Mucosa of gallbladder (tissue), 1 donor: ENCODE data around the gene IL1RL1. TPM values are rescaled to one million over a fixed set of nuclear protein-coding genes. Genes with fewer than 3 reads are reported as not detected.

Source experiments
- DNase-seq: peaks from one replicate; pipeline ENCODE4 v3.0.0-alpha.2; 2020; ENCODE audit warnings: low spot score
- total RNA-seq: library from RNA; stranded (reverse); gene quantifications from one replicate; pipeline ENCODE4 v1.2.1, GENCODE V29; 2021
- donor health status: DM: no; HTN: no; CAD: no.

The IL1RL1 gene
- total RNA-seq, 1 donor from 2014 or later: 8.7 TPM

GRCh38 chr2:102335871-102336366 is 24.6 kb downstream of the IL1RL1 start:
- DNase-seq: no peak

DNA sequence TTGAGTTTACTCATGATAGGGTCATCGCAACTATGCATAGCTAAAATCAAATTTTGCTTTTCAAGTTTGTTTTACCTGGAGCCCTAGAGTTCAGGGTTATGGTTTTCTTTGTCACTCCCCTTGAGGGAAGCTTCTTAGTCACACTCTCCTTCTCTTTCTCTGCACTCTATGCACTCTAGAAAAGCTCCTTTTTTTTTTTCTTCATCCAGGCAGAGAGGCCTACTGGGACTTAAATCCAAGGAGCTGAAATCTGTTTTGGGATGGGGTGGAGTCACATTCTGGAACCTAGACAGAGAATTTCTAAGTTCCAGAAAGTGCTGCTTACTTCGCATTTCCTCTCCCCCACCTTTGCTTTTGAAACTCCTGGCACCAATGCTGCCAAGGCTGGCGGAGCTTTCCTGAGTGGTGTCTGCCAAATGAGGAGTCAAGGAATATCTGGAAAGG is 25.2 kb downstream of the IL1RL1 start:
- no peak for DNase-seq

- DNase-seq: no peak
Observed at GRCh38 chr2:102337012-102337411, 25.6 kb downstream of the IL1RL1 start.

- DNase-seq: no peak
Observed at GRCh38 chr2:102337481-102338386, 26.4 kb downstream of the IL1RL1 start.

- no peak for DNase-seq
Observed at GRCh38 chr2:102340778-102341177, 29.4 kb downstream of the IL1RL1 start.

DNA sequence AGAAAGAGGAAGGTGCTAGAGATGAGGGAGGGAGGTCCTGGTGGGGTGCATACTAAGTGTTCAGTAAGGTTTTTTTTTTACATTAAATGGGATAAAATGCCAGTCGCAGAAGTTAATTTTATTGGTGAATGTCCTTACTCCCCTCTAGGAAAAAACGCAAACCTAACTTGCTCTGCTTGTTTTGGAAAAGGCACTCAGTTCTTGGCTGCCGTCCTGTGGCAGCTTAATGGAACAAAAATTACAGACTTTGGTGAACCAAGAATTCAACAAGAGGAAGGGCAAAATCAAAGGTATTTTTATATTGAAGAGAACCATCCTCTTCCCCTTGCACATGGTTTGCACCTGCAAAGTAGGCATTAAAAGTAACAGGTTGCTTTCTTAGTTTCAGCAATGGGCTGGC is 31.5 kb downstream of the IL1RL1 start:
- no peak for DNase-seq

DNA sequence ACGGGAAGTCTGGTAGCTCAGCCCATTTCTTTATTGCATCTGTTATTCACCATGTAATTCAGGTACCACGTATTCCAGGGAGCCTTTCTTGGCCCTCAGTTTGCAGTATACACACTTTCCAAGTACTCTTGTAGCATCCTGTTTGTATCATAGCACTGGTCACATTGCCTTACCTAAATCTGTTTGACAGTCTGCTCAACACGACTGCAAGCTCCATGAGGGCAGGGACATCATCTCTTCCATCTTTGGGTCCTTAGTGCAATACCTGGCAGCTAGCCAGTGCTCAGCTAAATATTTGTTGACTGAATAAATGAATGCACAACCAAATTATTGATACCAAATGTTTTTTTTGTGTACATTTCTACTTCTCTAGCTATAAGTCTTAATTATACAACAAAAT is 33.0 kb downstream of the IL1RL1 start:
- no peak for DNase-seq

GRCh38 chr2:102345329-102345920 is 34.1 kb downstream of the IL1RL1 start:
- DNase-seq: no peak

GRCh38 chr2:102346381-102347130 is 35.2 kb downstream of the IL1RL1 start:
- DNase-seq: no peak

DNA sequence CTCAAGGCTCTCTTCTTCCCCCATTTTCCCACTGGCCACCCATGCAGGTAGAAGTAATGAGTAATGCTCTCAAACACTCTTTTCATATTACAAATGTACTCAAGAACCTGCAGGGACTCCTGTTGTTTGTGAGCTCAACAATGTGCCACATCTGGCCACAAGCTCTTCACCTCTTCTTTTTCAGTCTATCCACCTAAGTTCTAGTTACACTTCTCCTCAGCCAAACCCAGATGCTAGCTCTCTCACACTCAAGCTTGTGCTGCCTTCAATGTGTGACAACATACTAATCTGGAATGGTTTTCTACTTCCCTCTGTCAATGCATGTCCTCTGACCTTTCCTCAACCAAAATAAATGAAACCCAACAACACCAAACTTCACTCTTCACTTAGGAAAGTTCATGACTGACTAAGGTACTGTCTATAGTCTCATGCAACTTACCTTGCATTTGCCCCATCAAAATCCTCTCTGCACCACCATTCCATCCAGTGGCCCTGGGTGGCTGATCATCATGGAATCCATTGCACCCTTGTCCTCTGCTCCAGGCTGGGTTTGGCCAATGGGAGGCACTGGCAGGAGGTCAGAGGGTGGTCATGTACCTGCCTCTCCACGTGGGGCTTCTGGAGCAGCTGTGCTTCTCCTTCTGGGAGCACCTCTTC is 38.9 kb downstream of the IL1RL1 start:
- no peak for DNase-seq

DNA sequence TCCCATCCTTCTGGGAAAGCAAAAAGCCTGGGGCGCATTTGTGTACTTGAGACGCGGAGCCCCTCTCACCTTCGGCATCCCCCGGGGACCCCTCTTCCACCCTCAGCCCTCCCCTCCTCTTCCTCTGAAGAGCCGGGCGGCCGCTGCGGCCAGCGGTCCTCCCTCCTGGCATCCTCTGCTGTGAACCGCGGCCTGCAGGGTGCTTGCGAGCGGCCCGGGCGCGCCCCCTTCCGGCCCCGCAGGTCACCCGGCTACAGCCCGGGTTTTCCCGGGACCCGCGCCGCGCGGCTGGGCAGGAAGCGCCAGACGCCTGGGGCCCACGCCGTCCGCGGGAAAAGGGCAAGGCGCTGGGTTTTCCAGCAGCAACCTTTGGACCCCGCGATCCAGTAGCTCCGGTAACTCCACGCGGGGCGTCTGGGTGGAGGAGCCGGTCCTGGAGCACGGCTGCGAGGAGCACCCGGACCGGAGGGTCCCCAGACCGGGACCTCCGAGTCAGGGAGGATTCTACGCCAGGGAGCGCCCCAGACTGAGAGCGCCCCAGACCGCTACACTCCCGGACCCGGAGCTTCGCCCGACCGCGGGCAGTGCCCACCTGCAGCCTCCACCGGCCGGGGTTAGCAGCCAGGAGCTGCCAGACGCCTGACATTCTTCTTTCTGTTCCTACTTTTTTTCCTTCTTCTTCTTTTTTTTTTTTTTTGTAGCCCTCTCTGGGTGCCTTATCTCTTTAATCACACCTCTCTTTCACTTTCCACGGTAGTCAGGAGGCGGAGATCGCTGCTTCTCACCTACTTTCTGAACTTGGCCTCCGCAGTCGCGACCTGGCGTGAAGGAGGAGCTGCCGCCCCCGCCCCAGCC is 44.4 kb downstream of the IL1RL1 start, which contains the start of gene IL18R1:
Gene IL18R1, plus strand, starts transcription at position 271 of the 855 bp plus-strand sequence. CDS start 6,865 bp downstream, outside the sequence.
- peak; percentile 71 for DNase-seq

- no peak for DNase-seq
Observed at GRCh38 chr2:102356381-102356712, 45.0 kb downstream of the IL1RL1 start.

- DNase-seq: no peak
Observed at GRCh38 chr2:102356741-102357140, 45.4 kb downstream of the IL1RL1 start.

DNA sequence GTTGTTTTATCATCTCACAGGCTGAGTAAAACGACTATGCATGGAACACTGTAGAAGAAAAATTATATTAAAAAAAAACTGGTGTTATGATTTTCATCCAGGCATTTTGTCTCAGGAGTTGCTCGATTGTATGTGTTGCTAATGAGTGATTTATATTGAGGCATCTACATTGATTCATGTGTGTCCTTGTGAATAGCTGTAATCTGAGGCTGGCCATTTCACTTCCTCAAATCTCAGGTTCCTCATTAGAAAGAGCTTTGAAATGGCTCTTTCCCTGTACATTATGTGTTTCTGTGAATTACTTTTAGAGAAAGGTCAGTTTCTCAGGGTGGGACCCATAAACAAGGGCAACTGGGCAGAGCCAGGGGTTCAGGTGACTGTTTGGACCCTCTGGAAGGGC is 46.6 kb downstream of the IL1RL1 start:
- no peak for DNase-seq

DNA sequence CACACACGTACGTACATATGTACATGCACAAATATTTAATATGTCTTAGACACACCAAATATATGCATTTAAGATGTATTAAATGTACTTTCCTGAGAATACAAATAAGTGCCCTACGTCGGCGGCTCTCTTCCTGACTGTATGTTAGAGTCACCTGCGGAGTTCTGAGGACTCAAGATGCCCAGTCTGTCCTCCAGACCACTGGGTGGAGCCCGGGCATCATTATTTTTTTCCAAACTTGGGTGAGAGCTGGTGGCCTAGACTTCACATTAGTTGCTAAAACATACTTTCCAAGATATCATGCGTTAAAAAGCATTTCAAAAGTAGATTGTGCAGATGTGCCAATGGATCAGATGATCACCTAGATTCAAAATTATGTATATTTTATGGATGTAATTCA is 47.1 kb downstream of the IL1RL1 start:
- no peak for DNase-seq

- DNase-seq: no peak
Observed at GRCh38 chr2:102359527-102359926, 48.2 kb downstream of the IL1RL1 start.

- DNase-seq: no peak
Observed at GRCh38 chr2:102361632-102362241, 50.4 kb downstream of the IL1RL1 start.

GRCh38 chr2:102365763-102366162 is 54.4 kb downstream of the IL1RL1 start:
- no peak for DNase-seq

DNA sequence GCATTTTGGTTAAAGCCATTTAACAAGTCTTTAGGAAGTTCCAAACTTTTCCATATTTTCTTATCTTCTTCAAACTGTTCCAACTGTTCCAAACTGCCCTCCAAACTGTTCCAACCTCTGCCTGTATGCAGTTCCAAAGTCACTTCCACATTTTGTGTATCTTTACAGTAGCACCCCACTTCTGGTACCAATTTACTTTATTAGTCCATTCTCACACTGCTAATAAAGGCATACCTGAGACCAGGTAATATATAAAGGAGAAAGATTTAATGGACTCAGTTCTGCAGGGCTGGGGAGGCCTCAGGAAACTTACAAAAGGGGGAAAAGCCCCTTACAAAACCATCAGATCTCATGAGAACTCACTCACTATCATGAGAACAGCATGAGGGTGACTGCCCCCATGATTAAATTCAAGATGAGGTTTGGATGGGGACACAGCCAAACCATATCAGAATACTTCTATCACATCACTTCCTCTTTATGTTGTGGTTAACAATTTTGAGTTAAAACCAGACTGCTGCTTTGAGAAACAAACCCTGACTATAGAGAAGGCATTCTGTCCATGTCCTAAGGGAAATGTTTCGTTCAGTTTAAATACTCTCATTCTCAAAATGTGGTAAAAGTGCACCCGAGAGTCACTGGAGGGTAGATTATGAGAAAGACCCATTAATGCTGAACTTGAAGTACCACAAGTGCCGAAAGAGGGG is 55.2 kb downstream of the IL1RL1 start:
- DNase-seq: no peak
